Measurements from ENCODE around the gene TRIM24. TPM values are rescaled to one million over a fixed set of nuclear protein-coding genes. Genes with fewer than 3 reads are reported as not detected.
"Not testable (repeated sequence)": the region's sequence is repeated elsewhere in the genome, so short reads cannot be mapped to it uniquely, and the experiment has no call there.

Gene TRIM24
- total and polyA plus RNA-seq, 8 donors, result 22.4 to 81.2 (median 69.9) TPM

- no peaks in the 10 kb centered on the region for H3K27me3 ChIP-seq
- DNase-seq, result peak in 2 of 4 donors; percentile 23 to 36
- H3K9me3 ChIP-seq, result no peaks in the 10 kb centered on the region
- H3K27ac ChIP-seq, result peak overlapping the region in 1 of 2 donors; percentile 14
- H3K4me1 ChIP-seq, result peaks cover 0 to 39% of the 10 kb centered on the region in 2 donors
- peak; percentile 92 for ATAC-seq
- TF ChIP-seq CTCF (IDR thresholded peaks at IDR 0.05), result no peak
- no peak overlapping the region for H3K4me3 ChIP-seq
- no peaks in the 10 kb centered on the region for H3K36me3 ChIP-seq
- intact Hi-C loops (cut with DNase I), result no loop called here
Measured at GRCh38 chr7:138478499-138478908, 18.4 kb downstream of the TRIM24 start.

GRCh38 chr7:138480527-138480926, 20.5 kb downstream of the TRIM24 start:
- H3K27me3 ChIP-seq, result no peaks in the 10 kb centered on the region
- intact Hi-C loops (cut with DNase I), result no loop called here
- H3K4me3 ChIP-seq, result no peak overlapping the region
- H3K27ac ChIP-seq, result no peak overlapping the region
- DNase-seq (no peak), ATAC-seq (no peak)
- peaks cover 0 to 32% of the 10 kb centered on the region in 2 donors for H3K4me1 ChIP-seq
- H3K9me3 ChIP-seq, result peaks cover 0 to 2% of the 10 kb centered on the region in 2 donors
- TF ChIP-seq CTCF (IDR thresholded peaks at IDR 0.05), result no peak
- H3K36me3 ChIP-seq, result no peaks in the 10 kb centered on the region

GRCh38 chr7:138481447-138482380, 21.7 kb downstream of the TRIM24 start:
- Histone ChIP-seq H3K4me3 (no peak overlapping the region), H3K27ac (no peak overlapping the region), H3K27me3 (no peaks in the 10 kb centered on the region), H3K9me3 (peaks cover 0 to 4% of the 10 kb centered on the region in 2 donors), H3K4me1 (peaks cover 0 to 29% of the 10 kb centered on the region in 2 donors), H3K36me3 (no peaks in the 10 kb centered on the region)
- intact Hi-C loops (cut with DNase I), result no loop called here
- no peak for TF ChIP-seq CTCF (IDR thresholded peaks at IDR 0.05)
- DNase-seq (no peak), ATAC-seq (no peak)

GRCh38 chr7:138483531-138483930, 23.5 kb downstream of the TRIM24 start:
- Histone ChIP-seq H3K27ac (no peak overlapping the region), H3K27me3 (no peaks in the 10 kb centered on the region), H3K9me3 (peaks cover 0 to 4% of the 10 kb centered on the region in 2 donors), H3K4me3 (no peak overlapping the region), H3K4me1 (peaks cover 0 to 15% of the 10 kb centered on the region in 2 donors), H3K36me3 (no peaks in the 10 kb centered on the region)
- TF ChIP-seq CTCF (IDR thresholded peaks at IDR 0.05), result no peak
- intact Hi-C loops (cut with DNase I), result no loop called here
- DNase-seq (no peak), ATAC-seq (no peak)

- H3K27me3 ChIP-seq; intact Hi-C loops (cut with DNase I); H3K27ac ChIP-seq; ATAC-seq; H3K4me3 ChIP-seq; DNase-seq; H3K36me3 ChIP-seq; H3K9me3 ChIP-seq; H3K4me1 ChIP-seq: not testable (repeated sequence)
Measured at GRCh38 chr7:138485508-138485907, 25.4 kb downstream of the TRIM24 start.

- H3K27ac ChIP-seq; H3K27me3 ChIP-seq; intact Hi-C loops (cut with DNase I); H3K36me3 ChIP-seq; ATAC-seq; DNase-seq; H3K9me3 ChIP-seq; H3K4me3 ChIP-seq: not testable (repeated sequence)
- H3K4me1 ChIP-seq, result peaks cover 0 to 11% of the 10 kb centered on the region in 2 donors
Measured at GRCh38 chr7:138489139-138489538, 29.1 kb downstream of the TRIM24 start.

Data from left lung (tissue), 10 donors.